HCT116 (cell line): ENCODE results near the gene RNU6-9. TPM values are rescaled to one million over a fixed set of nuclear protein-coding genes. Genes with fewer than 3 reads are reported as not detected.

Source experiments
- ATAC-seq: fragments of 200-7000 bp; cut with Tn5 transposase; 2 replicates; pipeline ENCODE4 v1.9.1; 2020; ENCODE audit warnings: mild to moderate bottlenecking, moderate library complexity
- BruUV-seq: library from RNA; stranded (reverse); fragments of 400-500 nt; replicated peaks from 2 replicates; lab custom pipeline; 2021; lab: Mats Ljungman, UMichigan
- CTCF ChIA-PET: fragments of 300-600 bp; sonication (Branson Sonifier 250); formaldehyde crosslinking; loops from one replicate; lab custom pipeline; 2021; ENCODE audit warnings: antibody characterized with exemption; lab: Charles Lee
- POLR2A ChIA-PET: fragments of 300-600, 350-600 bp; sonication (Branson Sonifier 250); formaldehyde crosslinking; loops from one replicate; lab custom pipeline; 2021; ENCODE audit warnings: antibody characterized with exemption; lab: Charles Lee
- RAD21 ChIA-PET, 2 experiments: fragments of 300-600 bp; sonication (Branson Sonifier 250); formaldehyde crosslinking; loops; one replicate each; lab custom pipeline; 2023; ENCODE audit warnings: low total read pairs in 2 of 2; ENCODE audit not compliant: uncharacterized antibody in 2 of 2, unreplicated experiment in 2 of 2, low non-redundant PET in 1 of 2; lab: Charles Lee
- DNase-seq: peaks from one replicate; pipeline ENCODE4 v3.0.0-alpha.2; 2010; ENCODE audit warnings: low read depth, low spot score
- H2AFZ ChIP-seq: fragments of 200-600 bp; shearing (Covaris generic), sonication (generic); 2 replicates; pipeline ENCODE4 v1.6.1; 2017; ENCODE audit warnings: low read depth, mixed run types, mixed read lengths, antibody characterized with exemption, low read length; ENCODE audit not compliant: poor library complexity, severe bottlenecking
- H3K27ac ChIP-seq: 2 replicates; pipeline ENCODE4 v1.5.1; 2012; ENCODE audit warnings: low read depth, low read length
- H3K27me3 ChIP-seq: fragments of 200-600 bp; sonication (generic); 2 replicates; pipeline ENCODE4 v1.6.1; 2016; ENCODE audit warnings: mixed run types, low read length, mixed read lengths; ENCODE audit not compliant: insufficient read depth
- H3K36me3 ChIP-seq, 2 experiments: fragments of 200-500 bp in 1 of 2; fragments of 200-600 bp in 1 of 2; sonication (Bioruptor generic) in 1 of 2; sonication (generic) in 1 of 2; 2 replicates each; pipeline versions ENCODE4 v1.5.1 to v1.6.1; 2014 to 2016; ENCODE audit warnings: low read length in 2 of 2, inconsistent platforms in 1 of 2, mixed read lengths in 1 of 2, mixed run types in 1 of 2; ENCODE audit not compliant: insufficient read depth in 2 of 2, control insufficient read depth in 1 of 2
- H3K4me1 ChIP-seq, 2 experiments: fragments of 200-600 bp in 1 of 2; sonication (generic) in 1 of 2; 2 replicates each; pipeline versions ENCODE4 v1.5.1 to v1.6.1; 2012 to 2017; ENCODE audit warnings: low read length in 2 of 2, inconsistent platforms in 1 of 2, mild to moderate bottlenecking in 1 of 2, mixed read lengths in 1 of 2, mixed run types in 1 of 2, moderate library complexity in 1 of 2; ENCODE audit not compliant: insufficient read depth in 2 of 2, control insufficient read depth in 1 of 2
- H3K4me2 ChIP-seq: fragments of 200-600 bp; sonication (generic); 2 replicates; pipeline ENCODE4 v1.6.1; 2017; ENCODE audit warnings: mixed run types, low read length, mixed read lengths
- H3K4me3 ChIP-seq, 2 experiments: fragments of 200-600 bp in 1 of 2; sonication (generic) in 1 of 2; replicated peaks in 1 of 2; 2 replicates each; pipeline ENCODE4 v1.5.1; 2011 to 2016; ENCODE audit warnings: low read length in 2 of 2, control low read depth in 1 of 2, low read depth in 1 of 2, mild to moderate bottlenecking in 1 of 2, mixed read lengths in 1 of 2, mixed run types in 1 of 2
- H3K79me2 ChIP-seq: fragments of 200-600 bp; sonication (generic); 2 replicates; pipeline ENCODE4 v1.6.1; 2017; ENCODE audit warnings: mild to moderate bottlenecking, mixed run types, low read length, moderate library complexity, mixed read lengths; ENCODE audit not compliant: insufficient read depth
- H3K9ac ChIP-seq: fragments of 200-600 bp; sonication (generic); 2 replicates; pipeline ENCODE4 v1.6.1; 2016; ENCODE audit warnings: low read length, mixed read lengths
- H3K9me2 ChIP-seq: fragments of 200-600 bp; sonication (generic), shearing (Covaris generic); 2 replicates; pipeline ENCODE4 v1.6.1; 2017; ENCODE audit warnings: mixed run types, mild to moderate bottlenecking, moderate library complexity; ENCODE audit not compliant: insufficient read depth
- H3K9me3 ChIP-seq, 2 experiments: fragments of 200-500 bp in 1 of 2; fragments of 200-600 bp in 1 of 2; sonication (Bioruptor generic) in 1 of 2; sonication (generic) in 1 of 2; 2 replicates each; pipeline ENCODE4 v1.6.1; 2014 to 2017; ENCODE audit warnings: low read length in 2 of 2, mixed read lengths in 2 of 2, inconsistent platforms in 1 of 2, low read depth in 1 of 2, mild to moderate bottlenecking in 1 of 2, mixed run types in 1 of 2, moderate library complexity in 1 of 2; ENCODE audit not compliant: control insufficient read depth in 1 of 2, insufficient read depth in 1 of 2
- H4K20me1 ChIP-seq: fragments of 200-600 bp; sonication (generic), shearing (Covaris generic); 2 replicates; pipeline ENCODE4 v1.6.1; 2017; ENCODE audit warnings: mixed run types, mild to moderate bottlenecking, moderate library complexity; ENCODE audit not compliant: insufficient read depth
- CBX3 ChIP-seq: IDR thresholded peaks from 2 replicates; pipeline ENCODE4 v1.6.1; 2012; ENCODE audit warnings: low read depth
- CEBPB ChIP-seq: IDR thresholded peaks from 2 replicates; pipeline ENCODE4 v1.6.1; 2012; ENCODE audit warnings: low read depth
- CTCF ChIP-seq, 3 experiments: fragments of 200-600 bp in 1 of 3; sonication (generic) in 1 of 3; IDR thresholded peaks in 2 of 3; conservative IDR thresholded peaks in 1 of 3; 2 replicates each; pipeline ENCODE4 v1.5.1; 2012 to 2017; ENCODE audit warnings: low read depth in 2 of 3, low read length in 2 of 3, antibody characterized with exemption in 1 of 3, borderline replicate concordance in 1 of 3, control low read depth in 1 of 3, mild to moderate bottlenecking in 1 of 3, mixed read lengths in 1 of 3, mixed run types in 1 of 3, moderate library complexity in 1 of 3; ENCODE audit not compliant: insufficient read depth in 1 of 3
- EGR1 ChIP-seq: IDR thresholded peaks from 2 replicates; pipeline ENCODE4 v1.6.1; 2012; ENCODE audit warnings: low read depth
- EZH2phosphoT487 ChIP-seq: fragments of 200-600 bp; IDR thresholded peaks from 2 replicates; pipeline ENCODE4 v1.6.1; 2018; ENCODE audit warnings: antibody characterized with exemption, borderline replicate concordance
- FOSL1 ChIP-seq: IDR thresholded peaks from 2 replicates; pipeline ENCODE4 v1.6.1; 2012; ENCODE audit warnings: low read depth
- POLR2A ChIP-seq: IDR thresholded peaks from 2 replicates; pipeline ENCODE4 v1.7.0; 2011; ENCODE audit warnings: borderline replicate concordance; ENCODE audit not compliant: insufficient read depth, insufficient read length; ENCODE audit errors: extremely low read depth
- POLR2AphosphoS5 ChIP-seq: IDR thresholded peaks from 2 replicates; pipeline ENCODE4 v1.6.1; 2011; ENCODE audit warnings: mild to moderate bottlenecking, low read depth, low read length, moderate library complexity
- REST ChIP-seq: IDR thresholded peaks from 2 replicates; pipeline ENCODE4 v1.6.1; 2012; ENCODE audit warnings: low read depth
- SIN3A ChIP-seq: IDR thresholded peaks from 2 replicates; pipeline ENCODE4 v1.6.1; 2012; ENCODE audit warnings: low read depth
- SP1 ChIP-seq: IDR thresholded peaks from 2 replicates; pipeline ENCODE4 v1.6.1; 2012; ENCODE audit warnings: low read depth
- TCF7L2 ChIP-seq: IDR thresholded peaks from 2 replicates; pipeline ENCODE4 v1.7.0; 2011; ENCODE audit warnings: borderline replicate concordance, inconsistent platforms; ENCODE audit not compliant: insufficient read depth, insufficient read length; ENCODE audit errors: extremely low read depth
- YY1 ChIP-seq: IDR thresholded peaks from 2 replicates; pipeline ENCODE4 v1.6.1; 2011; ENCODE audit warnings: low read length, low read depth, moderate library complexity, mild to moderate bottlenecking; ENCODE audit not compliant: insufficient replicate concordance; ENCODE audit errors: extremely low read depth
- ZFX ChIP-seq: fragments of 450-650 bp; IDR thresholded peaks from 2 replicates; pipeline ENCODE4 v1.6.1; 2017
- ZNF274 ChIP-seq: fragments of 200-500 bp; sonication (Bioruptor generic); IDR thresholded peaks from 2 replicates; pipeline ENCODE4 v1.6.1; 2014; ENCODE audit warnings: mild to moderate bottlenecking, low read depth, low read length, inconsistent platforms
- intact Hi-C: fragments of 100-400 bp; cut with micrococcal nuclease; formaldehyde crosslinking; loops from 2 replicates; pipeline ENCODE4 v1.10.0; 2022
- total RNA-seq: library from RNA; stranded (reverse); gene quantifications from one replicate; pipeline ENCODE4 v1.2.1, GENCODE V29; 2021; ENCODE audit not compliant: unreplicated experiment
- TF ChIP-seq, protein P1 (sequence below): IDR thresholded peaks from 2 replicates; pipeline ENCODE4 v1.6.1; 2012

RNU6-9 gene
- total RNA-seq, 1 experiment from 2014 or later = not detected

DNA sequence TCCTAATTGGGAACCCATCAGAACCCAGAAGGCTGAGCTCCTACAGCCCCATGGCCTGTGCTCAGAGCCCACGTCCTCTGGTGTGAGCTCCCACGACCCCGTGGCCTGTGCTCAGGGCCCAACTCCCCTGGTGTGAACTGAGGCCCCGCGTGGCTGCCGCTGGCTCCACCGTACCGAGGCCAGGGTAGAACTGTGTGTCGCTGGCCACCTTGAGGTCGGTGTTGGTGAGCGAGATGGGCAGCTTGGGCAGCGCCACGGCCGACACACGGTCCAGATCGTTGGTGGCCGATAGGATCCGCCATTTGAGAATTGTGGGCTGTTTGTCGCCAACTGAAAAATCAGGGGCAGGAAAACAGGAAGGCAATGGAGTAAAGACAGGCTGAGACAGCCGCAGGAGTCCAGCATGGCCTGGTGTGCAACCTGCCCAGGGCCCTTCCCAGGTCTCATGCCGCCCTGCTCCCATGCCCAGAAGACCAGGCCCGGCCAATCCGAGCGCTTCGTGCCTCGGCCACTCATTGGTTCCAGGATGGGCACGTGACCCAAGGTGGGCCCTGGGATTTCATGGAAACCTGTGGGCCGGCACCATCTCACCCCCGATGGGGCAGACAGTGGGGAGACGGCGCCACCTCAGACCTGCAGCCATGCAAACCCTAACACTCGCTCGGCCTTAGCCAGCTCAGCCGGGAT, 11.8 kb upstream of the RNU6-9 start (continued):
- no peak for TF ChIP-seq CEBPB

DNA sequence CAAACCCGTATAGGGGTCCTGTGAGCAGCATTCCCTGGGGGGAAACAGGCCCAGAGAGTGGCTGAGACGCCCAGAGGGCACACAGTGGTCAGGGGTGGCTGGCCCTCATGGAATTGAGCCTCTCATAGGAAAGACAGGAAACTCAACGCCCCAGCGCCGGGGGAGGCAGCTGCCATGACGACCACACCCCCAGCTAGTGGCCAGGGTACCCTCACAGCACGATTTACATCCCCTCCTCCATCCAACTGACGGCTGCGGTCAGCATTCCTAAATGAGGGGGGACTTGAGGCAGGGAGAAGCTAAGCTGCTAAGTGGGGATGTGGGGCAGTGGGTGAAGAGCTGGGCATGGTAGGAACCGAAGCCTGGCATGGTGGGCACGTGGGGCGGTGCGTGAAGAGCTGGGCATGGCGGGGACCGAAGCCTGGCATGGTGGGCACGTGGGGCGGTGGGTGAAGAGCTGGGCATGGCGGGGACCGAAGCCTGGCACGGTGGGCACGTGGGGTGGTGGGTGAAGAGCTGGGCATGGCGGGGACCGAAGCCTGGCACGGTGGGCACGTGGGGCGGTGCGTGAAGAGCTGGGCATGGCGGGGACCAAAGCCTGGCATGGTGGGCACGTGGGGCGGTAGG, 10.3 kb upstream of the RNU6-9 start:
- ChIA-PET RAD21 (interaction anchor here in 1 of 2 experiments (0.8 kb wide), 1 partner anchor 10 kb away, joined by 3 read pairs; the partner anchor contains the start of gene RNU6-9), CTCF (no interaction called here), POLR2A (interaction anchor here (1.3 kb wide), 1 partner anchor 26 kb away, joined by 4 read pairs; no protein-coding TSS in a partner anchor)
- no peak for DNase-seq
- Histone ChIP-seq H3K79me2 (no peaks in the 10 kb centered on the region), H3K4me3 (no peak overlapping the region), H3K9me2 (no peaks in the 10 kb centered on the region), H3K9ac (peak overlapping the region; percentile 57; the same call in 1 of the 2 replicates), H3K36me3 (peaks cover 5 to 9% of the 10 kb centered on the region in 2 experiments; a peak in 3 of 4 replicates), H3K27ac (peak overlapping the region; percentile 77), H3K4me1 (peaks cover 20 to 22% of the 10 kb centered on the region in 2 experiments), H3K27me3 (no peaks in the 10 kb centered on the region), H2AFZ (no peak overlapping the region), H3K4me2 (peak overlapping the region; percentile 60), H3K9me3 (no peaks in the 10 kb centered on the region), H4K20me1 (no peaks in the 10 kb centered on the region)
- intact Hi-C loops = loop anchor here (1.0 to 2.0 kb wide), 2 partner anchors 26 to 34 kb away; partner anchors contain the start of gene KISS1R
- BruUV-seq = no TSS peak
- TF ChIP-seq CTCF (IDR thresholded peaks at IDR 0.05 in 2 of 3, conservative IDR thresholded peaks at IDR 0.05 in 1 of 3; ENCODE audit: borderline replicate concordance in 1 of 3, insufficient read depth in 1 of 3, low read depth in 2 of 3, low read length in 2 of 3) (no peak), POLR2A (no peak), ZNF274 (no peak), EGR1 (no peak), SP1 (no peak), SIN3A (no peak), TCF7L2 (no peak), CBX3 (no peak), FOSL1 (no peak), EZH2phosphoT487 (no peak), ZFX (no peak), REST (no peak), POLR2AphosphoS5 (no peak), YY1 (no peak)
- TF ChIP-seq, protein P1, sequence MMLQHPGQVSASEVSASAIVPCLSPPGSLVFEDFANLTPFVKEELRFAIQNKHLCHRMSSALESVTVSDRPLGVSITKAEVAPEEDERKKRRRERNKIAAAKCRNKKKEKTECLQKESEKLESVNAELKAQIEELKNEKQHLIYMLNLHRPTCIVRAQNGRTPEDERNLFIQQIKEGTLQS = no peak
- no peak for ATAC-seq
